HepG2 (cell line): ENCODE measurements around the gene IL17D. TPM values are rescaled to one million over a fixed set of nuclear protein-coding genes. Genes with fewer than 3 reads are reported as not detected.

Source experiments
- ATAC-seq: fragments of 200-7000 bp; cut with Tn5 transposase; 3 replicates; pipeline ENCODE4 v1.9.1; 2020; ENCODE audit warnings: mild to moderate bottlenecking, moderate library complexity
- BruUV-seq: library from RNA; stranded (reverse); fragments of 400-500 nt; replicated peaks from 2 replicates; lab custom pipeline; 2021; lab: Mats Ljungman, UMichigan
- CTCF ChIA-PET: fragments of 300-600 bp; formaldehyde crosslinking; extraction: SDS; loops from one replicate; lab custom pipeline; 2021; ENCODE audit warnings: low total read pairs, inconsistent platforms, low intra/inter-chr PET ratio; lab: Yijun Ruan, JAX
- POLR2A ChIA-PET: fragments of 350-600 bp; sonication (Branson Sonifier 250); formaldehyde crosslinking; loops from one replicate; lab custom pipeline; 2020; ENCODE audit warnings: antibody characterized with exemption, inconsistent platforms; lab: Yijun Ruan, JAX
- DNase-seq: peaks from one replicate; pipeline ENCODE4 v3.0.0-alpha.2; 2015; ENCODE audit warnings: low spot score
- FAIRE-seq: peaks from 3 replicates; lab custom pipeline; 2011; peaks lifted over from hg19 to GRCh38; lab: Jason Lieb, UNC
- H2AFZ ChIP-seq: one replicate; pipeline ENCODE4 v1.6.1; 2011; ENCODE audit warnings: low read length, inconsistent platforms
- H3K27ac ChIP-seq: fragments of 300-600 bp; 3 replicates; pipeline ENCODE4 v1.8.0; 2011; ENCODE audit warnings: mixed run types, mild to moderate bottlenecking, mixed read lengths, low read length, inconsistent platforms; ENCODE audit not compliant: insufficient read depth; ENCODE audit errors: extremely low read length
- H3K27me3 ChIP-seq, 2 experiments: fragments of 200-600 bp in 1 of 2; 2 replicates in 1 of 2; 3 replicates in 1 of 2; pipeline versions ENCODE4 v1.6.0 to v1.8.0; 2011; ENCODE audit warnings: low read length in 2 of 2, mild to moderate bottlenecking in 2 of 2, moderate library complexity in 2 of 2, inconsistent platforms in 1 of 2; ENCODE audit not compliant: insufficient read depth in 2 of 2, control insufficient read depth in 1 of 2
- H3K36me3 ChIP-seq, 2 experiments: fragments of 200-600 bp in 1 of 2; replicated peaks in 1 of 2; 2 replicates in 1 of 2; 3 replicates in 1 of 2; pipeline versions ENCODE4 v1.5.1 to v1.8.0; 2011; ENCODE audit warnings: low read length in 2 of 2, inconsistent platforms in 1 of 2; ENCODE audit not compliant: insufficient read depth in 2 of 2, control insufficient read depth in 1 of 2
- H3K4me1 ChIP-seq: 2 replicates; pipeline ENCODE4 v1.5.1; 2012; ENCODE audit warnings: low read length, inconsistent platforms; ENCODE audit not compliant: insufficient read depth
- H3K4me2 ChIP-seq: 2 replicates; pipeline ENCODE4 v1.6.0; 2011; ENCODE audit warnings: low read depth, low read length, inconsistent platforms
- H3K4me3 ChIP-seq, 3 experiments: fragments of 200-600 bp in 1 of 3; sonication (generic), shearing (Covaris generic) in 1 of 3; replicated peaks in 1 of 3; 2 replicates each; pipeline ENCODE4 v1.5.1; 2011 to 2016; ENCODE audit warnings: low read length in 3 of 3, inconsistent platforms in 2 of 3, low read depth in 2 of 3, mild to moderate bottlenecking in 2 of 3, control low read depth in 1 of 3, mixed read lengths in 1 of 3; ENCODE audit not compliant: insufficient read depth in 1 of 3
- H3K79me2 ChIP-seq: one replicate; pipeline ENCODE4 v1.6.1; 2011; ENCODE audit warnings: low read length, inconsistent platforms; ENCODE audit not compliant: insufficient read depth
- H3K9ac ChIP-seq: 2 replicates; pipeline ENCODE4 v1.6.0; 2011; ENCODE audit warnings: mild to moderate bottlenecking, low read depth, low read length, inconsistent platforms; ENCODE audit not compliant: insufficient read depth
- H3K9me3 ChIP-seq: 2 replicates; pipeline ENCODE4 v1.5.1; 2012; ENCODE audit warnings: mild to moderate bottlenecking, low read length
- H4K20me1 ChIP-seq: 2 replicates; pipeline ENCODE4 v1.6.0; 2011; ENCODE audit warnings: inconsistent platforms, mild to moderate bottlenecking, low read length, moderate library complexity; ENCODE audit not compliant: insufficient read depth
- BCLAF1 ChIP-seq: fragments of 450-650 bp; IDR thresholded peaks from 2 replicates; pipeline ENCODE4 v1.6.1; 2017; ENCODE audit warnings: mild to moderate bottlenecking
- ELF1 ChIP-seq: sonication (generic); formaldehyde crosslinking; IDR thresholded peaks from 2 replicates; pipeline ENCODE4 v1.4.0; 2020; ENCODE audit warnings: missing genetic modification reagents
- GMEB1 ChIP-seq: sonication (generic); formaldehyde crosslinking; IDR thresholded peaks from 2 replicates; pipeline ENCODE4 v1.5.1; 2020; ENCODE audit warnings: missing genetic modification reagents, mild to moderate bottlenecking, borderline replicate concordance
- MYPOP ChIP-seq: sonication (generic); formaldehyde crosslinking; IDR thresholded peaks from 2 replicates; pipeline ENCODE4 v1.8.1; 2023; ENCODE audit warnings: mild to moderate bottlenecking, moderate library complexity, missing genetic modification reagents
- NFAT5 ChIP-seq: sonication (generic); formaldehyde crosslinking; IDR thresholded peaks from 2 replicates; pipeline ENCODE4 v1.4.0; 2020; ENCODE audit warnings: missing genetic modification reagents
- PAWR ChIP-seq: sonication (generic); formaldehyde crosslinking; IDR thresholded peaks from 2 replicates; pipeline ENCODE4 v1.4.0; 2020; ENCODE audit warnings: missing genetic modification reagents, mild to moderate bottlenecking, borderline replicate concordance
- POLR2AphosphoS2 ChIP-seq: IDR thresholded peaks from 2 replicates; pipeline ENCODE4 v1.6.1; 2011; ENCODE audit warnings: low read depth, low read length, improper control_type of control experiment
- SIN3B ChIP-seq: fragments of 150-350 bp; IDR thresholded peaks from 2 replicates; pipeline ENCODE4 v1.6.1; 2014; ENCODE audit warnings: low read length
- SP1 ChIP-seq, 2 experiments: fragments of 450-650 bp in 1 of 2; sonication (generic) in 1 of 2; formaldehyde crosslinking in 1 of 2; IDR thresholded peaks; 2 replicates each; pipeline versions ENCODE4 v1.4.0 to v1.6.1; 2016 to 2020; ENCODE audit warnings: missing genetic modification reagents in 1 of 2
- STAT5B ChIP-seq: sonication (generic); formaldehyde crosslinking; IDR thresholded peaks from 2 replicates; pipeline ENCODE4 v1.4.0; 2020; ENCODE audit warnings: missing genetic modification reagents
- TCF7 ChIP-seq: sonication (generic); IDR thresholded peaks from 2 replicates; pipeline ENCODE4 v1.6.1; 2016; ENCODE audit warnings: antibody characterized with exemption, low read depth
- WGBS: methylation state at CpG from one replicate; pipeline ENCODE4 v1.1.6; 2017; ENCODE audit warnings: low lambda C conversion rate; 5-methylcytosine and 5-hydroxymethylcytosine counted together
- in situ Hi-C: cut with HindIII; loops from 2 replicates; pipeline ENCODE4 v1.10.0; 2017; ENCODE audit warnings: low pct_unique_long_range_greater_than_20kb; ENCODE audit not compliant: extremely low pct_ligation_motif_present
- intact Hi-C: fragments of 100-400 bp; cut with micrococcal nuclease; formaldehyde crosslinking; loops from one replicate; pipeline ENCODE4 v1.10.0; 2022; ENCODE audit not compliant: unreplicated experiment
- polyA plus RNA-seq, 8 experiments: library from polyadenylated mRNA; depleted of rRNA in 3 of 8; stranded (reverse) in 7 of 8; unstranded in 1 of 8; fragments of >200 nt; fragmentation: Illumina TruSeq in 4 of 8; extraction: Trizol in 4 of 8; gene quantifications; 2 replicates each; pipeline versions ENCODE4 v1.2.1 to v1.2.3, GENCODE V29; 2011 to 2016; ENCODE audit warnings: low read depth in 4 of 8, missing spikeins in 1 of 8, mixed read lengths in 1 of 8; ENCODE audit not compliant: insufficient read depth in 1 of 8
- total RNA-seq, 5 experiments: library from RNA; depleted of rRNA; stranded (reverse); fragments of >200 nt; fragmentation: Illumina TruSeq; extraction: Trizol; gene quantifications; 2 replicates each; pipeline ENCODE4 v1.2.3, GENCODE V29; 2016; ENCODE audit warnings: low read depth in 1 of 5

IL17D gene
- total and polyA plus RNA-seq, 2 of the 13 experiments (the other 11 are each of a cell fraction or from before 2014, with no cell fraction given) = 1.1 to 2.2 TPM

- ChIA-PET CTCF (no interaction called here), POLR2A (no interaction called here)
- H3K9ac ChIP-seq = no peak overlapping the region
- no peak for ATAC-seq
- DNase-seq = no peak
- intact Hi-C loops = no loop called here
- H3K4me1 ChIP-seq = no peaks in the 10 kb centered on the region
- H4K20me1 ChIP-seq = no peaks in the 10 kb centered on the region
- H3K36me3 ChIP-seq = no peaks in the 10 kb centered on the region
- TF ChIP-seq STAT5B (CRISPR knock-in tag) = no peak
- no peak for TF ChIP-seq SIN3B
- no peak for TF ChIP-seq TCF7
- no peak for TF ChIP-seq ELF1 (CRISPR knock-in tag)
- no peak for TF ChIP-seq PAWR
- TF ChIP-seq NFAT5 (CRISPR knock-in tag) = no peak
- TF ChIP-seq GMEB1 (CRISPR knock-in tag) = no peak
- no peak for TF ChIP-seq POLR2AphosphoS2
- no peak for TF ChIP-seq SP1 (IDR thresholded peaks at IDR 0.05)
- no peak for TF ChIP-seq SP1 (CRISPR knock-in tag; IDR thresholded peaks at IDR 0.05)
- TF ChIP-seq BCLAF1 = no peak
- TF ChIP-seq MYPOP = no peak
- no peak overlapping the region for H3K4me3 ChIP-seq
- H3K27ac ChIP-seq = no peak overlapping the region
- H3K4me2 ChIP-seq = no peak overlapping the region
- no peaks in the 10 kb centered on the region for H3K9me3 ChIP-seq
- H2AFZ ChIP-seq = no peak overlapping the region
- in situ Hi-C loops = no loop called here
- no TSS peak for BruUV-seq
- H3K27me3 ChIP-seq = no peaks in the 10 kb centered on the region
- WGBS = 86% methylated on average over 1 of the region's 1 CpG
- FAIRE-seq = no peak
- no peaks in the 10 kb centered on the region for H3K79me2 ChIP-seq
Measured at GRCh38 chr13:20682061-20682460, 21.4 kb upstream of the IL17D start.
